Mesodermal cell (in vitro differentiated cells): Measurements from ENCODE around the gene ING4.

Source experiments
- H3K27ac ChIP-seq: 2 replicates; pipeline ENCODE4 v1.7.0; 2013; ENCODE audit warnings: mild to moderate bottlenecking, low read depth, low read length, moderate library complexity; ENCODE audit not compliant: severe bottlenecking
- H3K36me3 ChIP-seq: 2 replicates; pipeline ENCODE4 v1.7.1; 2013; ENCODE audit warnings: mild to moderate bottlenecking, low read length, moderate library complexity; ENCODE audit not compliant: control insufficient read depth, insufficient read depth
- H3K4me1 ChIP-seq: one replicate; pipeline ENCODE4 v1.7.1; 2013; ENCODE audit warnings: mild to moderate bottlenecking, low read length; ENCODE audit not compliant: insufficient read depth, control insufficient read depth, poor library complexity, severe bottlenecking
- H3K4me3 ChIP-seq: 2 replicates; pipeline ENCODE4 v1.7.0; 2013; ENCODE audit warnings: low read length, control low read depth, mild to moderate bottlenecking; ENCODE audit not compliant: insufficient read depth, poor library complexity, severe bottlenecking; ENCODE audit errors: extremely low read depth
- H3K9me3 ChIP-seq: 2 replicates; pipeline ENCODE4 v1.7.1; 2013; ENCODE audit warnings: mild to moderate bottlenecking, low read length, moderate library complexity; ENCODE audit not compliant: control insufficient read depth
- WGBS, 2 experiments: methylation state at CpG; one replicate each; pipeline ENCODE4 v1.1.5; 2013; ENCODE audit warnings: missing lambda C conversion rate in 2 of 2; ENCODE audit not compliant: insufficient coverage in 2 of 2; 5-methylcytosine and 5-hydroxymethylcytosine counted together

ING4 gene

GRCh38 chr12:6650832-6651231 is 12.1 kb downstream of the ING4 start:
- WGBS, 2 experiments = 100% methylated on average over 1 of the region's 8 CpGs
- Histone ChIP-seq H3K9me3 (no peaks in the 10 kb centered on the region), H3K4me1 (no peaks in the 10 kb centered on the region), H3K36me3 (peaks cover 65% of the 10 kb centered on the region), H3K27ac (no peak overlapping the region), H3K4me3 (no peak overlapping the region)

GRCh38 chr12:6647083-6647604 is 15.8 kb downstream of the ING4 start, which contains the start of gene ACRBP:
TSS of gene ACRBP (minus strand) at chr12:6647432. CDS start at chr12:6647366, 66 bp downstream.
- Histone ChIP-seq H3K4me3 (peak within 1 kb of the TSS; percentile 5), H3K27ac (no peak within 1 kb of the TSS), H3K36me3 (peaks cover 34% of the 10 kb centered on the region), H3K4me1 (no peaks in the 10 kb centered on the region), H3K9me3 (peaks cover 5% of the 10 kb centered on the region)
- 36 to 46% methylated on average over 35 to 37 of the region's 38 CpGs for WGBS, 2 experiments

- H3K27ac ChIP-seq = no peak overlapping the region
- WGBS, 2 experiments = 89 to 96% methylated on average over 18 to 27 of the region's 28 CpGs
- no peaks in the 10 kb centered on the region for H3K4me1 ChIP-seq
- peaks cover 5% of the 10 kb centered on the region for H3K9me3 ChIP-seq
- peaks cover 31% of the 10 kb centered on the region for H3K36me3 ChIP-seq
- no peak overlapping the region for H3K4me3 ChIP-seq
These were observed 16.4 kb downstream of the ING4 start for GRCh38 chr12:6646276-6647082.

GRCh38 chr12:6644903-6645302 is 18.0 kb downstream of the ING4 start:
- WGBS, 2 experiments = 28 to 61% methylated on average over 2 to 3 of the region's 5 CpGs
- Histone ChIP-seq H3K4me1 (no peaks in the 10 kb centered on the region), H3K4me3 (no peak overlapping the region), H3K9me3 (peaks cover 5% of the 10 kb centered on the region), H3K36me3 (peaks cover 15% of the 10 kb centered on the region), H3K27ac (peak overlapping the region; percentile 24)

GRCh38 chr12:6644257-6644596 is 18.7 kb downstream of the ING4 start:
- Histone ChIP-seq H3K27ac (peak overlapping the region; percentile 24), H3K36me3 (peaks cover 15% of the 10 kb centered on the region), H3K4me1 (peaks cover 2% of the 10 kb centered on the region), H3K9me3 (peaks cover 5% of the 10 kb centered on the region), H3K4me3 (no peak overlapping the region)
- 84 to 85% methylated on average over 4 of the region's 6 CpGs for WGBS, 2 experiments

- peaks cover 7% of the 10 kb centered on the region for H3K4me1 ChIP-seq
- WGBS, 2 experiments = 88 to 93% methylated on average over 4 to 6 of the region's 6 CpGs
- H3K36me3 ChIP-seq = peaks cover 14% of the 10 kb centered on the region
- peaks cover 5% of the 10 kb centered on the region for H3K9me3 ChIP-seq
- H3K4me3 ChIP-seq = no peak overlapping the region
- no peak overlapping the region for H3K27ac ChIP-seq
These were observed 19.2 kb downstream of the ING4 start for GRCh38 chr12:6643569-6644256.

GRCh38 chr12:6641131-6641530 is 21.8 kb downstream of the ING4 start:
- Histone ChIP-seq H3K9me3 (peaks cover 5% of the 10 kb centered on the region), H3K36me3 (peaks cover 4% of the 10 kb centered on the region), H3K27ac (no peak overlapping the region), H3K4me3 (no peak overlapping the region), H3K4me1 (peaks cover 19% of the 10 kb centered on the region)
- 80 to 84% methylated on average over 4 of the region's 4 CpGs for WGBS, 2 experiments

GRCh38 chr12:6640497-6640896 is 22.4 kb downstream of the ING4 start:
- peaks cover 4% of the 10 kb centered on the region for H3K36me3 ChIP-seq
- H3K4me1 ChIP-seq = peaks cover 25% of the 10 kb centered on the region
- no peak overlapping the region for H3K27ac ChIP-seq
- WGBS, 2 experiments = 91 to 100% methylated on average over 2 to 3 of the region's 4 CpGs
- peaks cover 5% of the 10 kb centered on the region for H3K9me3 ChIP-seq
- H3K4me3 ChIP-seq = no peak overlapping the region

GRCh38 chr12:6639151-6639801 is 23.6 kb downstream of the ING4 start:
- Histone ChIP-seq H3K9me3 (peaks cover 5% of the 10 kb centered on the region), H3K4me3 (no peak overlapping the region), H3K36me3 (peaks cover 4% of the 10 kb centered on the region), H3K4me1 (peaks cover 28% of the 10 kb centered on the region), H3K27ac (peak overlapping the region; percentile 82)
- WGBS, 2 experiments = 78 to 89% methylated on average over 6 to 9 of the region's 11 CpGs

GRCh38 chr12:6638305-6638704 is 24.6 kb downstream of the ING4 start:
- H3K9me3 ChIP-seq = no peaks in the 10 kb centered on the region
- H3K4me1 ChIP-seq = peaks cover 28% of the 10 kb centered on the region
- H3K36me3 ChIP-seq = no peaks in the 10 kb centered on the region
- H3K4me3 ChIP-seq = no peak overlapping the region
- peak overlapping the region; percentile 82 for H3K27ac ChIP-seq
- WGBS, 2 experiments = 83 to 91% methylated on average over 7 to 8 of the region's 9 CpGs
